CD14-positive monocyte (primary cell): ENCODE data around the gene FOXRED1. TPM values are rescaled to one million over a fixed set of nuclear protein-coding genes. Genes with fewer than 3 reads are reported as not detected.
A peak's percentile ranks its signal among the peaks of the same experiment; 100 is the strongest.

Experiments used
- DNase-seq, 3 donors: peaks; one replicate each; pipeline ENCODE4 v3.0.0-alpha.2; 2011 to 2022
- H2AFZ ChIP-seq: 2 replicates; pipeline ENCODE4 v1.6.0; 2012; ENCODE audit warnings: mild to moderate bottlenecking, low read depth, low read length, inconsistent platforms; ENCODE audit not compliant: insufficient read depth, poor library complexity, severe bottlenecking
- H3K27ac ChIP-seq, 2 donors: 1 replicate in 1 of 2; 2 replicates in 1 of 2; pipeline ENCODE4 v1.5.1; 2012 to 2013; ENCODE audit warnings: low read length in 2 of 2, control low read depth in 1 of 2, inconsistent platforms in 1 of 2, low read depth in 1 of 2, mild to moderate bottlenecking in 1 of 2
- H3K27me3 ChIP-seq, 2 donors: one replicate each; pipeline versions ENCODE4 v1.6.0 to v1.6.1; 2011 to 2013; ENCODE audit warnings: low read length in 2 of 2; ENCODE audit not compliant: control insufficient read depth in 2 of 2, insufficient read depth in 2 of 2
- H3K36me3 ChIP-seq, 2 donors: replicated peaks in 1 of 2; 1 replicate in 1 of 2; 2 replicates in 1 of 2; pipeline versions ENCODE4 v1.5.1 to v1.6.1; 2012 to 2013; ENCODE audit warnings: low read length in 2 of 2, control low read depth in 1 of 2, inconsistent platforms in 1 of 2, mild to moderate bottlenecking in 1 of 2; ENCODE audit not compliant: insufficient read depth in 2 of 2, control insufficient read depth in 1 of 2
- H3K4me1 ChIP-seq, 2 donors: 1 replicate in 1 of 2; 2 replicates in 1 of 2; pipeline versions ENCODE4 v1.5.1 to v1.6.1; 2012 to 2013; ENCODE audit warnings: low read length in 2 of 2, control low read depth in 1 of 2, inconsistent platforms in 1 of 2, mild to moderate bottlenecking in 1 of 2, moderate library complexity in 1 of 2; ENCODE audit not compliant: insufficient read depth in 2 of 2, control insufficient read depth in 1 of 2
- H3K4me2 ChIP-seq: replicated peaks from 2 replicates; pipeline ENCODE3; 2012; ENCODE audit warnings: low read length, moderate library complexity, mild to moderate bottlenecking; ENCODE audit not compliant: poor library complexity, severe bottlenecking; ENCODE audit errors: extremely low read depth
- H3K4me3 ChIP-seq, 3 experiments: fragments of 200-600 bp in 1 of 3; sonication (generic) in 1 of 3; replicated peaks in 1 of 3; 1 replicate in 2 of 3; 2 replicates in 1 of 3; pipeline ENCODE4 v1.5.1; 2011 to 2013; ENCODE audit warnings: low read length in 3 of 3, mild to moderate bottlenecking in 3 of 3, control low read depth in 2 of 3, low read depth in 2 of 3, inconsistent platforms in 1 of 3, moderate library complexity in 1 of 3
- H3K79me2 ChIP-seq: 2 replicates; pipeline ENCODE4 v1.6.0; 2012; ENCODE audit warnings: mild to moderate bottlenecking, control low read depth, inconsistent platforms, low read length, moderate library complexity; ENCODE audit not compliant: insufficient read depth
- H3K9ac ChIP-seq: 2 replicates; pipeline ENCODE4 v1.6.0; 2017; ENCODE audit warnings: low read length, mild to moderate bottlenecking; ENCODE audit not compliant: insufficient read depth, poor library complexity, severe bottlenecking
- H3K9me3 ChIP-seq, 2 donors: replicated peaks in 1 of 2; 1 replicate in 1 of 2; 2 replicates in 1 of 2; pipeline versions ENCODE4 v1.5.1 to v1.6.1; 2012 to 2013; ENCODE audit warnings: low read length in 2 of 2, control low read depth in 1 of 2; ENCODE audit not compliant: control insufficient read depth in 1 of 2, insufficient read depth in 1 of 2
- H4K20me1 ChIP-seq: 2 replicates; pipeline ENCODE4 v1.6.0; 2012; ENCODE audit warnings: mild to moderate bottlenecking, low read length, control low read depth, moderate library complexity; ENCODE audit not compliant: insufficient read depth
- H3K27ac Mint-ChIP-seq, 7 donors: one replicate each; pipeline ENCODE4 v1.8.0; 2020; ENCODE audit warnings: mild to moderate bottlenecking in 7 of 7, mixed read lengths in 7 of 7, moderate library complexity in 6 of 7, inconsistent platforms in 2 of 7
- H3K27me3 Mint-ChIP-seq, 3 donors: one replicate each; pipeline ENCODE4 v1.8.0; 2021 to 2022; ENCODE audit warnings: low read depth in 3 of 3, mild to moderate bottlenecking in 3 of 3, mixed read lengths in 3 of 3, moderate library complexity in 3 of 3, inconsistent platforms in 1 of 3
- H3K36me3 Mint-ChIP-seq, 2 donors: one replicate each; pipeline ENCODE4 v1.8.0; 2020; ENCODE audit warnings: mixed read lengths in 2 of 2, inconsistent platforms in 1 of 2, mild to moderate bottlenecking in 1 of 2
- H3K4me1 Mint-ChIP-seq: one replicate; pipeline ENCODE4 v1.8.0; 2020; ENCODE audit warnings: mild to moderate bottlenecking, mixed read lengths
- H3K4me3 Mint-ChIP-seq, 2 donors: one replicate each; pipeline ENCODE4 v1.8.0; 2020; ENCODE audit warnings: mild to moderate bottlenecking in 2 of 2, mixed read lengths in 2 of 2, moderate library complexity in 1 of 2
- H3K9me3 Mint-ChIP-seq, 7 donors: one replicate each; pipeline ENCODE4 v1.8.0; 2020 to 2022; ENCODE audit warnings: mixed read lengths in 7 of 7, mild to moderate bottlenecking in 6 of 7, moderate library complexity in 6 of 7, inconsistent platforms in 2 of 7
- WGBS: methylation state at CpG from one replicate; pipeline ENCODE4 v1.1.5; 2013; ENCODE audit warnings: missing lambda C conversion rate; ENCODE audit not compliant: insufficient coverage; 5-methylcytosine and 5-hydroxymethylcytosine counted together
- intact Hi-C, 2 donors: fragments of 100-400 bp; cut with micrococcal nuclease; formaldehyde crosslinking; loops; one replicate each; pipeline versions ENCODE4 v1.15.0 to v1.15.1; 2023
- polyA plus RNA-seq, 3 donors: library from polyadenylated mRNA; depleted of rRNA in 1 of 3; unstranded in 2 of 3; stranded (reverse) in 1 of 3; fragments of 300-500 nt in 2 of 3; fragments of >200 nt in 1 of 3; fragmentation: Illumina TruSeq in 2 of 3; gene quantifications; 1 replicate in 2 of 3; 2 replicates in 1 of 3; pipeline ENCODE4 v1.2.3, GENCODE V29; 2012 to 2021
- TF ChIP-seq, protein P1 (sequence below): fragments of 200-600 bp; IDR thresholded peaks from one replicate; pipeline ENCODE4 v1.8.0; 2022; ENCODE audit warnings: antibody characterized with exemption, mild to moderate bottlenecking

Gene FOXRED1
- polyA plus RNA-seq, 3 donors: 15.2 to 18.0 (median 15.4) TPM

GRCh38 chr11:126279191-126279590 is 10.2 kb downstream of the FOXRED1 start:
- intact Hi-C loops: no loop called here
- no peak overlapping the region for H3K4me3 Mint-ChIP-seq

DNA sequence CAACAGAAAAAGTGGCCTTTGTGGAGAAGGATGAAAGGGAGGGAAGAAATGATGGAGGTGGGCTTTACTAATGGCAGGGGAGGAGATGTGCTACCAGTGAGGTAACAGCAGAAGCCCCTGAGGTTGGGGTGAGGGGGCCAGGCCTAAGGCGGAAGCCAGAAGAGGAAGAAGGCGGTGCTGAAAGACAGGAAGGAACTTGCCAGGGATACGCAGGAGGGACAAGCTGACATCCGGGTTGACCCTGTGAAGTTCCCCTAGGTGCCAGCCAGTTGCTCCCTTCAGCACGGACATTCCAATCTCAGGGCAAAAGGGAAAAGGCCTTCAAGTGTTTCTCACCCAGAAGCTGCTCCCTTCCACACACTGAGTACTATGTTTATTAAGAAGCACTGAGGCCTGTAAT is 11.6 kb downstream of the FOXRED1 start:
- Histone ChIP-seq H3K4me1 (peaks cover 49 to 59% of the 10 kb centered on the region in 2 donors), H3K27ac (peak overlapping the region; percentile 71 to 93)

More at GRCh38 chr11:126279191-126279590, 10.2 kb downstream of the FOXRED1 start:
- Mint-ChIP-seq H3K9me3 (peaks cover 0 to 3% (median 0%) of the 10 kb centered on the region in 7 donors), H3K4me1 (peaks cover 43% of the 10 kb centered on the region), H3K27ac (peak overlapping the region in 6 of 7 donors; percentile 2 to 96 (median 94)), H3K36me3 (peaks cover 33 to 42% of the 10 kb centered on the region in 2 donors), H3K27me3 (peaks cover 0 to 4% (median 2%) of the 10 kb centered on the region in 3 donors)
- peaks cover 39 to 44% of the 10 kb centered on the region in 2 donors for H3K4me1 ChIP-seq
- H3K9me3 ChIP-seq: no peaks in the 10 kb centered on the region
- no peak for DNase-seq
- peak overlapping the region; percentile 20 for H2AFZ ChIP-seq
- TF ChIP-seq, protein P1, sequence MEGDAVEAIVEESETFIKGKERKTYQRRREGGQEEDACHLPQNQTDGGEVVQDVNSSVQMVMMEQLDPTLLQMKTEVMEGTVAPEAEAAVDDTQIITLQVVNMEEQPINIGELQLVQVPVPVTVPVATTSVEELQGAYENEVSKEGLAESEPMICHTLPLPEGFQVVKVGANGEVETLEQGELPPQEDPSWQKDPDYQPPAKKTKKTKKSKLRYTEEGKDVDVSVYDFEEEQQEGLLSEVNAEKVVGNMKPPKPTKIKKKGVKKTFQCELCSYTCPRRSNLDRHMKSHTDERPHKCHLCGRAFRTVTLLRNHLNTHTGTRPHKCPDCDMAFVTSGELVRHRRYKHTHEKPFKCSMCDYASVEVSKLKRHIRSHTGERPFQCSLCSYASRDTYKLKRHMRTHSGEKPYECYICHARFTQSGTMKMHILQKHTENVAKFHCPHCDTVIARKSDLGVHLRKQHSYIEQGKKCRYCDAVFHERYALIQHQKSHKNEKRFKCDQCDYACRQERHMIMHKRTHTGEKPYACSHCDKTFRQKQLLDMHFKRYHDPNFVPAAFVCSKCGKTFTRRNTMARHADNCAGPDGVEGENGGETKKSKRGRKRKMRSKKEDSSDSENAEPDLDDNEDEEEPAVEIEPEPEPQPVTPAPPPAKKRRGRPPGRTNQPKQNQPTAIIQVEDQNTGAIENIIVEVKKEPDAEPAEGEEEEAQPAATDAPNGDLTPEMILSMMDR: no peak
- 76% methylated on average over 5 of the region's 8 CpGs for WGBS
- H3K27ac ChIP-seq: no peak overlapping the region
- no peak overlapping the region for H3K9ac ChIP-seq
- H4K20me1 ChIP-seq: peaks cover 2% of the 10 kb centered on the region
- no peak overlapping the region for H3K4me2 ChIP-seq
- H3K79me2 ChIP-seq: peaks cover 26% of the 10 kb centered on the region
- peaks cover 12 to 31% of the 10 kb centered on the region in 2 donors for H3K36me3 ChIP-seq
- H3K4me3 ChIP-seq: no peak overlapping the region
- H3K27me3 ChIP-seq: no peaks in the 10 kb centered on the region

More for the DNA sequence above, 11.6 kb downstream of the FOXRED1 start:
- H3K9me3 ChIP-seq: no peaks in the 10 kb centered on the region
- H3K9ac ChIP-seq: peak overlapping the region; percentile 40
- Mint-ChIP-seq H3K9me3 (peaks cover 0 to 2% (median 0%) of the 10 kb centered on the region in 7 donors), H3K4me1 (peaks cover 56% of the 10 kb centered on the region), H3K36me3 (peaks cover 21 to 28% of the 10 kb centered on the region in 2 donors), H3K4me3 (peak overlapping the region; percentile 57 to 67), H3K27ac (peak overlapping the region; percentile 80 to 98 (median 95)), H3K27me3 (peaks cover 0 to 4% (median 2%) of the 10 kb centered on the region in 3 donors)
- H2AFZ ChIP-seq: peak overlapping the region; percentile 51
- H3K27me3 ChIP-seq: no peaks in the 10 kb centered on the region
- peaks cover 11% of the 10 kb centered on the region for H4K20me1 ChIP-seq
- H3K4me2 ChIP-seq: peak overlapping the region; percentile 80
- peaks cover 3 to 18% of the 10 kb centered on the region in 2 donors for H3K36me3 ChIP-seq
- peaks cover 38% of the 10 kb centered on the region for H3K79me2 ChIP-seq
- peak; percentile 51 to 80 (median 75) for DNase-seq
- H3K4me3 ChIP-seq: peak overlapping the region in 1 of 3 experiments; percentile 85
- WGBS: 0% methylated on average over 5 of the region's 5 CpGs
- TF ChIP-seq, protein P1: no peak
- intact Hi-C loops: no loop called here
